Measurements from ENCODE around the gene WBP2. TPM values are rescaled to one million over a fixed set of nuclear protein-coding genes. Genes with fewer than 3 reads are reported as not detected.

Gene WBP2
- total and polyA plus RNA-seq, 2 of the 13 experiments (the other 11 are each of a cell fraction or from before 2014, with no cell fraction given), result 29.2 to 29.5 TPM

- no peak for TF ChIP-seq AGO1 (IDR thresholded peaks at IDR 0.05; ENCODE audit: low read depth, low read length, poor library complexity, severe bottlenecking)
- TF ChIP-seq TMF1 (CRISPR knock-in tag; IDR thresholded peaks at IDR 0.05; ENCODE audit: low read depth), result peak; percentile 44; the same call in 1 of the 2 replicates
- TF ChIP-seq ZNF337 (CRISPR knock-in tag; IDR thresholded peaks at IDR 0.05; ENCODE audit: borderline replicate concordance, low read depth), result no peak
- TF ChIP-seq ATM (IDR thresholded peaks at IDR 0.05; ENCODE audit: borderline replicate concordance), result no peak
- TF ChIP-seq NFIC (IDR thresholded peaks at IDR 0.05; ENCODE audit: low read length), result no peak
- no peak for TF ChIP-seq ZNF678 (CRISPR knock-in tag; IDR thresholded peaks at IDR 0.05)
- TF ChIP-seq ZNF256 (CRISPR knock-in tag; conservative IDR thresholded peaks at IDR 0.05), result no peak
- no peak for TF ChIP-seq ATAD3A (CRISPR knock-in tag; IDR thresholded peaks at IDR 0.05)
- no peak; the same call in none of the 2 replicates for TF ChIP-seq HIC2 (CRISPR knock-in tag; IDR thresholded peaks at IDR 0.05; ENCODE audit: low read depth)
- no peak for TF ChIP-seq PHB2 (IDR thresholded peaks at IDR 0.05; ENCODE audit: partially characterized antibody)
- TF ChIP-seq TAF15 (IDR thresholded peaks at IDR 0.05; ENCODE audit: low read depth, low read length, poor library complexity, severe bottlenecking), result no peak
- peak; percentile 53; the same call in 1 of the 2 replicates for TF ChIP-seq ZNF574 (CRISPR knock-in tag; IDR thresholded peaks at IDR 0.05)
- TF ChIP-seq ZMYM2 (CRISPR knock-in tag; IDR thresholded peaks at IDR 0.05), result no peak
- no peak for TF ChIP-seq ZNF235 (CRISPR knock-in tag; IDR thresholded peaks at IDR 0.05; ENCODE audit: borderline replicate concordance)
- no peak; the same call in 1 of the 2 replicates for TF ChIP-seq MAFF (IDR thresholded peaks at IDR 0.05; ENCODE audit: low read depth, low read length)
- TF ChIP-seq ZNF556 (CRISPR knock-in tag; IDR thresholded peaks at IDR 0.05; ENCODE audit: borderline replicate concordance), result no peak
- no peak for TF ChIP-seq KDM4B (CRISPR knock-in tag; IDR thresholded peaks at IDR 0.05)
- no peak for TF ChIP-seq PTBP1 (IDR thresholded peaks at IDR 0.05; ENCODE audit: low read depth, low read length, poor library complexity, severe bottlenecking)
- no peak for TF ChIP-seq THAP8 (CRISPR knock-in tag; IDR thresholded peaks at IDR 0.05; ENCODE audit: borderline replicate concordance)
- no peak for TF ChIP-seq ZNF512 (CRISPR knock-in tag; IDR thresholded peaks at IDR 0.05)
- TF ChIP-seq ZNF761 (CRISPR knock-in tag; conservative IDR thresholded peaks at IDR 0.05), result no peak
- TF ChIP-seq PHF20 (CRISPR knock-in tag; IDR thresholded peaks at IDR 0.05), result no peak
Measured at GRCh38 chr17:75848523-75849278, 6.4 kb downstream of the WBP2 start (continued).

Data from HepG2 (cell line).